AG09319 (cell line): Measurements from ENCODE around the gene PAOX.
"Not testable (repeated sequence)": the region's sequence is repeated elsewhere in the genome, so short reads cannot be mapped to it uniquely, and the experiment has no call there.

Source experiments
- DNase-seq: peaks from one replicate; pipeline ENCODE4 v3.0.0-alpha.2; 2010; ENCODE audit warnings: low read depth; ENCODE audit errors: extremely low read depth
- TF ChIP-seq, protein P1 (sequence below): IDR thresholded peaks from 2 replicates; pipeline ENCODE4 v1.5.1; 2011; ENCODE audit warnings: low read depth, mild to moderate bottlenecking, inconsistent platforms, low read length, moderate library complexity

Gene PAOX

DNA sequence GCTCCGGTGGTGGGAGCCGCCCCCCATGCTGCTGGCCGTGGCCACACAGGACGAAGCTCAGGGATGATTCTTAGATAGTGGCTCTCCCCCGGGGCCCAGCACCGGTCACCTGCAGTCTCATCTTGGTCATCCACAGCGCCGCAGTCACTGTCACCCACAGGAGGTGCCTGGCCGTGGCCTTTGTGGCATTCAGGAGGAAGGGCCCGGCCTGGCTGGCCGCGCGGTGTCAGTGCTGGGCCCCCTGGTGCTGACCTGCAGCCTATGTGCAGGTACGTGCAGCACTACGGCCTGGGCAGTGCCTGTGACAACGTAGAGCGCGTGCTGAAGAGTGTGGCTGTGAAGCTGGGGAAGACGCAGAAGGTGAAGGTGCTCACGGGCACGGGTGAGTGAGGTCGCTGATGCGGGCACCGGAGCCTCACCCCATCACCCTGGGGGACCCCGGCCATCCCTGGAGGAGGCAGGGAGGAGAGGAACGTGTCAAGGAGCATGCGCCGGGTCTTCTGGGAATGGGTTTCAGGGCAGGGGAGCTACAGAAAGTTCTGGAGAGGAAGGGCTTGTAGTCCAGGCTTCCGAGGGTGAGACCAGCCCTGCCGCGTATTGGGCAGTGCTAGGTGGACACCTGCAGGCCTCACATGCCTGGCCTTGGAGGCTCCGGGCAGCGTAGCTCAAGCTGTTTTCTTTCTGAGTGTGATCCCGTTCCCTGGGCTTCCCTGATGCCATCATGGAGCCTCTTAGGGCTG lies 40.3 kb downstream of the PAOX start:
- TF ChIP-seq, protein P1, sequence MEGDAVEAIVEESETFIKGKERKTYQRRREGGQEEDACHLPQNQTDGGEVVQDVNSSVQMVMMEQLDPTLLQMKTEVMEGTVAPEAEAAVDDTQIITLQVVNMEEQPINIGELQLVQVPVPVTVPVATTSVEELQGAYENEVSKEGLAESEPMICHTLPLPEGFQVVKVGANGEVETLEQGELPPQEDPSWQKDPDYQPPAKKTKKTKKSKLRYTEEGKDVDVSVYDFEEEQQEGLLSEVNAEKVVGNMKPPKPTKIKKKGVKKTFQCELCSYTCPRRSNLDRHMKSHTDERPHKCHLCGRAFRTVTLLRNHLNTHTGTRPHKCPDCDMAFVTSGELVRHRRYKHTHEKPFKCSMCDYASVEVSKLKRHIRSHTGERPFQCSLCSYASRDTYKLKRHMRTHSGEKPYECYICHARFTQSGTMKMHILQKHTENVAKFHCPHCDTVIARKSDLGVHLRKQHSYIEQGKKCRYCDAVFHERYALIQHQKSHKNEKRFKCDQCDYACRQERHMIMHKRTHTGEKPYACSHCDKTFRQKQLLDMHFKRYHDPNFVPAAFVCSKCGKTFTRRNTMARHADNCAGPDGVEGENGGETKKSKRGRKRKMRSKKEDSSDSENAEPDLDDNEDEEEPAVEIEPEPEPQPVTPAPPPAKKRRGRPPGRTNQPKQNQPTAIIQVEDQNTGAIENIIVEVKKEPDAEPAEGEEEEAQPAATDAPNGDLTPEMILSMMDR = no peak
- DNase-seq = no peak

DNA sequence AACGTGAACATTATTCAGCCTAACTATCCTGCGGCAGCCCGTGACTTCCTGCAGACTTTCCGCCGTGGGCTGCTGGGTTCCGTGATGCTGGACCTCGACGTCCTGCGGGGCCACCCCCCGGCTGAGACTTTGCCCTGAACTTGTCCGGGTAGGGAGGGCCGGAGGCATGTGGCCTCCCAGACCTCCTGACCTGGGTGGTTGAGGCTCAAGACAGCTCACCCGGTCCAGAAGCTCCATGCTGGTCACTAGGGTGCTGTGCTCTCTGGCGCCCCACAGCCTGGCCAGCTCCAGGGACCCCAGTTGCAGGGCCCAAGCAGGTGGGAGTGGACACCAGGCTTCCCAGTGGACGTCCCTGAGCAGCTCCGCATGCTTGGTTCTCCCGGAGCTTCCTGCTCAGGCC lies 41.0 kb downstream of the PAOX start:
- TF ChIP-seq, protein P1 = no peak
- no peak for DNase-seq

DNA sequence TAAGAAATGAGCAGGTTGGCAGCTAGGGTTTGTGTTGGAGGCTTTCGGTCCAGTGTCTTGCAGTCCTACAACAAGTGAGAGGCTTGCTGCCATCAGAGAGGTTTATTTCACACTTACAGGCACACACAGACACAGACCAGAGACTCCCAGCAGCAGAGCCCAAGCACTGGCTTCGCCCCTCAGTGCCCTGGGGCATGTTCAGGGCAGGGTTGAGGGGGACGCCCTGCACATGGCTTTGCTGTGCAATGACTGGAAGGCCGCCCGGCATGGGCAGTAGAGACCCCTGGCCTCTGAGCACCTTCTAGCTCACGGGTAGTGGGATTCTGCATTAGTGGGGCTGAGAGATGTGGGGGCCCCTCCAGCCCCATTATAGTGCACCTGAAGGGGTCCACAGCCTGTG lies 41.5 kb downstream of the PAOX start:
- TF ChIP-seq, protein P1 = no peak
- DNase-seq = no peak

DNA sequence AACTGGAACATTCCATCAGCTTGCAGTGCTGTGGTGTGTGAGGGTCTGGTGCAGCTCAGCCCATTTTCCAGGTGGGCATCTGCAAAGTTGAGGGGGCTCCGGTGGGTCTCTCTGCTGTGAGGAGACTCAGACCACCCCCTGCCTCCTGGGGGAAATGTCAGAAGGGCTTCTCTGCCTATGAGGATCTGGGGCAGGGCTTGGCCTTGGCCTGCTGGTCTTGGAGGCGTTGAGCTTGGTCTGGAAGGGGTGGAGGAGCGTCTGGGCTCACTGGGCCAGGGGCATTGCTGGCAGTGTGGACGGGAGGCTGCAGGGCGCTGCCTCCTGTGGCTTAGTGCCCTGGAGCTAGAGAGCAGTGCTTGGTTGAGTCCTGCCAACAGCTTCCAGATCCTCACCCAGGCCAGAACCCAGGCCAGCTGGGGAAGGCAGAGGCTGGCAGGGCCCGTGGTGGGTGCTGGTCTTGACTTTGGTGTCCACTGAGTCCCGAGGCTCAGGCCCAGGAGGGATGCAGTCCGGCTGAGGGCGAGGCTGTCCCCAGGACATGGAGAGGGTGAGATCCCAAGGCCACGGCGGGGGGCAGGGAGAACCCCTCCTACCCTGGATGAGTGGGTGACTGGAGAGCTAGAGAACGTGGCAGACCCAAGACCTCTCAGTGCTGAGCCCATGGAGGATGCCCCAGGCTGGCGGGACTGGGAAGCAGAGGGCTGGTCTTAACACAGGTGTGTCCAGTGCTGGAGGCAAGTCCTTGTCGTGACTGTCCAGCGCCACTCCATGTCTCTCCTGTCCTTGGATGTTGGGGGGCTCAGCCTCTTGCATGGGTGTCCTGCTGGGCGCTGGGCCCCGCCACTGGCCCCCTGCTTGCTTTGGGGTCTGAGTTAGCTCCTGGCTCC lies 42.5 kb downstream of the PAOX start:
- no peak for DNase-seq
- TF ChIP-seq, protein P1 = no peak

DNA sequence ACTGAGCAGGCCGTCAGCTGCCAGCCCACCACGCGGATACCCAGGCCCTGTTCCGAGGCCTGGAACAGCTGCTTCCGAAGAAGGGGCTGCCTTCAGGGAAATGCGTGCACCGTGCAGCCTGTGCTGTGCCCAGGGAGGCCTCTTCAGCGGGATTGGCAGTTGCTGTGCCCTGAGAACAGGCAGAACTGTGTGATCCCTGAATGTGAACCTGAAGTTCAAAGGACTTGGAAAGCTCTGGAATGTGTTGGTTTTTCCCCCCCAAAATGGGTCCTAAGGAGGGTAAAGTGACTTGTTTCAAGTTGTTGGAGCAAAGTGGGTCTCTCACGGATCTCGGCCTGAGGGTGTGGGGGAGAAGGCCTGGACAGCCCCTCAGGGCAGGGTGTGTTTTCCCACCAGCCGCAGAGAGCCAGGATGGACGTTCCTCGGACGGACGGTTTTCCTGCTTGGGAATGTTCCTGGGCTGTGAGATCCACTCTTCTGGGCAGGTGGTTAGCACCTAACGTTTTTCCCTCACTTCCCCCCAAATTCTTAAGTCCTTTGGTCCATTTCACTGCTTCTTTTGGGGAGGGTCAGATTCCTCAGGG lies 43.3 kb downstream of the PAOX start:
- TF ChIP-seq, protein P1 = no peak
- no peak for DNase-seq

DNA sequence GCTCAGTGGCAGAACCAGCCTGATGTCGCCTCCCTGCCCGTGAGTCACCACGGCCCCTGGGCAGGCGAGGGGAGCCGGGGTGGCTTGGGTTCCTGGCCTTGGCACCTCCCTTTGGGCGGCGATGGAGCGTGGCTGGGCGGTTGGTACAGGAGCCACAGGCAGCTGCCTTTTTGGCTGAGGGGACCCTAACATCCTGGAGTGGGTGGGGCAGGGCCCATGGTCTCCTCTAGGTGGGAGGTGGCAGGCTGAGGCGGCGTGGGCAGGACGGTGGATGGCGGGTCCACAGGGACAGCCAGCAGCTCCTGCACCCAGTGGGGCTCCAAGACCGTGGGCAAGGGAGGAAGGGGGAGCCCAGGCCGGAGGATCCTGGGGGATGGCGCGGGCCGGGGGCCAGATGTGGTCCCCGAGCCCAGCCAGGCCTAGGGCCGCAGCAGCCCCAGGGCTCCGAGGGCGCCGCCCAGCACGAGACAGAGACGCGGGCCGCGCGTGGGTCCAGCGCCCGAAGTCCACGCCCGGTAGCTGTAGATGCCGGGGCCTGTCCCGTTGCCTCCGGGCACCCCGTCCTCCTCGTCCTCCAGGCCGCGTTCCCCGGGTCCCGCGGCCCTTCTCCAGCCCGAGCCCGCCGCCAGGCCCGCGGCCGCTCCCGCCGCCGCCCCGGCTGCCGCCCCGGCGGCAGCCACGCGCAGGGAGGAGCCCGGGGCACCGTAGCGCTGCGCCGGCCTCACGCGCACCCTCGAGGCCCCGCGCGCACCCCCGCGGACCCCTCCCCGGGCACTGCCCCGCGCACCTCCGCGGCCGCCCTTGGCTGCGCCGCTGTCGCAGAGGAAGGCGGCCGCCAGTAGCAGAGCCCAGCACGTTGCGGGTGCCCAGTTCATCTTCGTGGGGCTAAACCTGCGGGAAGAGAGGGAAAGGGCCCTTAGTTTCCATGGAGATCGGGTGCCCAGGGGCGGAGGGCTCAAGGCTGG lies 44.0 kb downstream of the PAOX start:
- TF ChIP-seq, protein P1 = no peak
- DNase-seq = no peak

DNA sequence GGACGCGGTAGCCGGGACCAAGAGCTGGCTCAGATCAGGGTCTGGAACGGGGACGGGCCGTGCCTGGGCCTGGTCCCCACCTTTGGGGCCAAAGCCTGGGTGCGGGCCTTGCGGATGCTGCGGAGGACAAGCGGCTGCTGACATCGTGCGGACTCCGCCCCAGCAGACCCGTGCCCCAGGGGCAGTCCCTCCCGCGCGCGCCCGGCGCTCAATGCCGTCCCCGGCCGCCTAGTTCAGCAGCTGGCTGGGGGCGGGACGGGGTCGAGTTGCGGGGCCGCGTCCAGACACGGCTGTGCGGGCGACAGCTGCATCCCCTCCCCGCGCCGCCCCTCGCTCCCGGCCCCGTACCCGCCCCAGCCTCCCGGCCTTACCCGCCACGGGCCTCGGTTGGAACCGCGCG lies 45.0 kb downstream of the PAOX start:
- DNase-seq = not testable (repeated sequence)

DNA sequence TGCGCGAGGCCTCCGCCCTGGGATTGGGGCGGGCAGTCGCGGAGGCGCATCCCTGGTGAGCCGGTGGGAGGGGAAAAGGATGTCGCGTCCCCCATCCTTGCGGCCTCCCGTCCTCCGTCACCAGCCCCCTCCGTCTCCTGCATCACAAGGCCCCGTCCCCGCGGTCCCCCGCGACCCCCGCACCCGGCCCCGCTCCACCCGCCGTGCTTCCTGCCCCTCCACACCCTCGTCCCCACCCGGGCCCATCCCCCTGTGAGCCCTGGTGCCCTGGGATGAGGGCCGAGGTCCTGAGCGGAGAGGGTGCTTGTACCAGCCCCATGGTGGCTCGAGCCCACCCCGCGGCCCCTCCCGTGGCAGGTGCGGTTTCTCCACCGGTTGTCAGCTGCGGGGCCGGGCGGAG lies 45.5 kb downstream of the PAOX start, which contains the start of gene SPRN:
Gene SPRN, minus strand, starts transcription at position 25 of the 400 bp plus-strand sequence. CDS start 944 bp downstream, outside the sequence.
- DNase-seq = not testable (repeated sequence)

DNA sequence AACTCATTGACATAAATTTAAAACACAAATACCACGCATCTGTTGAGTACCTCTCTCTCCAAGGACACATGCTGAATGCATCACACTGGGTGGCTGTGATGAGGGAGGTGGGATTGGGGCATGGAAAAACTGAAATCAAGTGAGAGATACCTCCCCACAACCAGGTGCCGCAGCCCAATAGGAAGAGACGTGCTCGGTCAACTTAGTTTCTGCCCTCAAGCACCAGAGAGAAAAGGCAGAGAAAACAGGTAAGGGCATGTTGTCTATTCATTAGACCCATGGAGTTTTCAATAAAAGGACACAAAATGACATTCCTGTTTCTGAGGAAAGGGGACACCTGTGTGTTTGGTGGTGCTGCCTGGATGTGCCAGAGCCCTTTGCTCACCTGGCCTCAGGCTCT lies 50.5 kb downstream of the PAOX start:
- DNase-seq = not testable (repeated sequence)

DNA sequence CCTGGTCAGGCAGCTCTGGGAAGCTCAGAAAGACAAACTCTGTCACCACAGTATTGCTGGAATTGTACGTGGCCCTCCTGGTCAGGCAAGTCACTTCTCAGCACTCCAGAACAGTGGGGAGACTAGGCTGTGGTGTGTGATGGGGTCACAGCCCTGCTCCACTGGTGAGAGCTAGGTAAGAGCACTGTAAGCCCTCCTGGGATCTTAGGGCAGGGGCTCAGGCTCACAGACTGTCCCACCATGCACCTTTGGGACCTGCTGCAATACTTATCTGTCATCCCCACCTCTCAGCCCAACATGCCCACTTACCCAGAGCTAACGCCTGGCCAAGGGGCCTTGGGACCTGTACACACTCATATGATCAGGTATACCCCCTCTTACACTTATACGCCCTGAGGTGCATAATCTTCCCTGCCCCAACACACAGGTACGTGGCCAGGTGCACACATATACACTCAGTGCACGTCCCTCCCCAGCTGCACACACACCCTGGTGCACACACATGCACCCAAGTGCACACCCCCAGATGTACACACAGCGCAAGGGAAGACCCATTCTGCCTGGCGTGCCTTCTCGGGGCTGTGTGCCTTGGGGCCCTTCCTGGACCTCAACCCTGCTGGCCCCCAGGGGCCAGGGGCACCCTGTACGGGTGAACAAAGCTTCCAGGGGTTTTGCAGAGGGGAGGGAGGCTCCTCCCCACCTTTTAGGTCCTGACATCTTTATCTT lies 53.0 kb downstream of the PAOX start:
- not testable (repeated sequence) for DNase-seq
